ENCODE results near the gene TNFRSF1A.

- TF ChIP-seq SUZ12 (IDR thresholded peaks at IDR 0.05): no peak
- TF ChIP-seq SP1 (IDR thresholded peaks at IDR 0.05): no peak
- no peak for TF ChIP-seq FOXM1 (IDR thresholded peaks at IDR 0.05; ENCODE audit: borderline replicate concordance)
- TF ChIP-seq L3MBTL2 (conservative IDR thresholded peaks at IDR 0.05): no peak
- no peak for TF ChIP-seq ELF4 (IDR thresholded peaks at IDR 0.05)
- no peak for TF ChIP-seq ZNF384 (IDR thresholded peaks at IDR 0.05)
- TF ChIP-seq PKNOX1 (IDR thresholded peaks at IDR 0.05): no peak
- TF ChIP-seq BHLHE40 (IDR thresholded peaks at IDR 0.05; ENCODE audit: borderline replicate concordance): no peak
- no peak for TF ChIP-seq FOXA1 (IDR thresholded peaks at IDR 0.05)
- no peak for TF ChIP-seq TARDBP (IDR thresholded peaks at IDR 0.05)
Observed at GRCh38 chr12:6323995-6324711, 17.7 kb downstream of the TNFRSF1A start.
